Measurements from ENCODE around the gene DYDC2.
"Not testable (repeated sequence)": the region's sequence is repeated elsewhere in the genome, so short reads cannot be mapped to it uniquely, and the experiment has no call there.

DYDC2 gene

GRCh38 chr10:80414142-80414895 is 57.7 kb downstream of the DYDC2 start:
- no peak for DNase-seq (ENCODE audit: low read depth)

GRCh38 chr10:80415734-80416478 is 59.3 kb downstream of the DYDC2 start:
- DNase-seq (ENCODE audit: low read depth), result no peak

- DNase-seq (ENCODE audit: low read depth), result peak; percentile 85
These were observed 60.0 kb downstream of the DYDC2 start for GRCh38 chr10:80416479-80417098.

- DNase-seq (ENCODE audit: low read depth), result not testable (repeated sequence)
These were observed 60.7 kb downstream of the DYDC2 start for GRCh38 chr10:80417256-80417655.

Measured in iris pigment epithelial cell (primary cell).